HS-27A (cell line): ENCODE results near the gene ANTXR1.
"Not testable (repeated sequence)": the region's sequence is repeated elsewhere in the genome, so short reads cannot be mapped to it uniquely, and the experiment has no call there.

Experiments
- DNase-seq: peaks from one replicate; pipeline ENCODE4 v3.0.0-alpha.2; 2012; ENCODE audit warnings: low read depth, missing footprints

Gene ANTXR1

GRCh38 chr2:69212238-69213028, 199.5 kb downstream of the ANTXR1 start:
- DNase-seq: no peak

GRCh38 chr2:69213201-69213600, 200.2 kb downstream of the ANTXR1 start:
- no peak for DNase-seq

GRCh38 chr2:69213782-69214181, 200.8 kb downstream of the ANTXR1 start:
- DNase-seq: no peak

GRCh38 chr2:69214898-69215297, 201.9 kb downstream of the ANTXR1 start:
- no peak for DNase-seq

- no peak for DNase-seq
Measured at GRCh38 chr2:69216535-69217332, 203.8 kb downstream of the ANTXR1 start.

GRCh38 chr2:69217333-69218080, 204.5 kb downstream of the ANTXR1 start:
- no peak for DNase-seq

GRCh38 chr2:69221512-69221911, 208.5 kb downstream of the ANTXR1 start:
- DNase-seq: no peak

GRCh38 chr2:69221960-69222751, 209.2 kb downstream of the ANTXR1 start:
- no peak for DNase-seq

- no peak for DNase-seq
Measured at GRCh38 chr2:69222953-69223658, 210.1 kb downstream of the ANTXR1 start.

GRCh38 chr2:69223759-69224511, 211.0 kb downstream of the ANTXR1 start:
- DNase-seq: no peak

- no peak for DNase-seq
Measured at GRCh38 chr2:69224512-69224837, 211.5 kb downstream of the ANTXR1 start.

GRCh38 chr2:69225933-69226332, 213.0 kb downstream of the ANTXR1 start:
- DNase-seq: no peak

GRCh38 chr2:69226903-69227302, 213.9 kb downstream of the ANTXR1 start:
- DNase-seq: no peak

GRCh38 chr2:69227716-69228115, 214.7 kb downstream of the ANTXR1 start:
- no peak for DNase-seq

GRCh38 chr2:69230946-69231345, 218.0 kb downstream of the ANTXR1 start:
- not testable (repeated sequence) for DNase-seq

- no peak for DNase-seq
Measured at GRCh38 chr2:69231612-69232277, 218.8 kb downstream of the ANTXR1 start.

- DNase-seq: not testable (repeated sequence)
Measured at GRCh38 chr2:69235835-69236234, 222.9 kb downstream of the ANTXR1 start.

- no peak for DNase-seq
Measured at GRCh38 chr2:69237070-69237670, 224.2 kb downstream of the ANTXR1 start.

- no peak for DNase-seq
Measured at GRCh38 chr2:69238449-69239031, 225.6 kb downstream of the ANTXR1 start.
